MM.1S (cell line): Measurements from ENCODE around the gene ITGA7.

Source experiments
- DNase-seq: peaks from one replicate; pipeline ENCODE4 v3.0.0-alpha.2; 2015
- H2AFZ ChIP-seq: fragments of 300-600 bp; sonication (generic); 2 replicates; pipeline ENCODE4 v1.6.0; 2016; ENCODE audit warnings: antibody characterized with exemption, low read length
- H3F3A ChIP-seq: fragments of 300-600 bp; sonication (generic); 2 replicates; pipeline ENCODE4 v1.6.1; 2016; ENCODE audit warnings: mild to moderate bottlenecking, antibody characterized with exemption, low read length, moderate library complexity, mixed read lengths; ENCODE audit not compliant: insufficient read depth
- H3K27ac ChIP-seq: fragments of 300-600 bp; sonication (generic); 2 replicates; pipeline ENCODE4 v1.5.1; 2016; ENCODE audit warnings: mild to moderate bottlenecking, low read length
- H3K27me3 ChIP-seq: fragments of 300-600 bp; sonication (generic); replicated peaks from 2 replicates; pipeline ENCODE4 v1.6.0; 2016; ENCODE audit warnings: low read length; ENCODE audit not compliant: insufficient read depth
- H3K36me3 ChIP-seq: fragments of 300-600 bp; sonication (generic); replicated peaks from 2 replicates; pipeline ENCODE4 v1.6.1; 2016; ENCODE audit warnings: mild to moderate bottlenecking, low read length, mixed read lengths; ENCODE audit not compliant: insufficient read depth
- H3K4me1 ChIP-seq: fragments of 300-600 bp; sonication (generic); 2 replicates; pipeline ENCODE4 v1.6.1; 2016; ENCODE audit warnings: low read length, mixed read lengths
- H3K4me2 ChIP-seq: fragments of 300-600 bp; sonication (generic); 2 replicates; pipeline ENCODE4 v1.6.0; 2016; ENCODE audit warnings: low read depth, low read length
- H3K4me3 ChIP-seq: fragments of 300-600 bp; sonication (generic); 2 replicates; pipeline ENCODE4 v1.5.1; 2016; ENCODE audit warnings: low read length, mixed read lengths
- H3K79me2 ChIP-seq: fragments of 300-600 bp; sonication (generic); 2 replicates; pipeline ENCODE4 v1.6.1; 2016; ENCODE audit warnings: mixed run types, low read length, mixed read lengths
- H3K9ac ChIP-seq: fragments of 300-600 bp; sonication (generic); 2 replicates; pipeline ENCODE4 v1.6.1; 2016; ENCODE audit warnings: low read length, mixed read lengths
- H3K9me2 ChIP-seq: fragments of 300-600 bp; sonication (generic); replicated peaks from 2 replicates; pipeline ENCODE4 v1.6.1; 2016; ENCODE audit warnings: mild to moderate bottlenecking, low read length, mixed read lengths; ENCODE audit not compliant: insufficient read depth
- H3K9me3 ChIP-seq: fragments of 300-600 bp; sonication (generic); replicated peaks from 2 replicates; pipeline ENCODE4 v1.6.1; 2016; ENCODE audit warnings: mild to moderate bottlenecking, low read length, mixed read lengths; ENCODE audit not compliant: insufficient read depth
- H4K20me1 ChIP-seq: fragments of 300-600 bp; sonication (generic); 2 replicates; pipeline ENCODE4 v1.6.1; 2016; ENCODE audit warnings: mild to moderate bottlenecking, low read length, moderate library complexity, mixed read lengths; ENCODE audit not compliant: insufficient read depth
- EZH2 ChIP-seq: fragments of 300-600 bp; sonication (generic); optimal IDR thresholded peaks from 2 replicates; pipeline ENCODE3; 2017; ENCODE audit warnings: low read depth, mild to moderate bottlenecking, antibody characterized with exemption, low read length, mixed read lengths
- EZH2phosphoT487 ChIP-seq: fragments of 300-600 bp; sonication (generic); IDR thresholded peaks from 2 replicates; pipeline ENCODE4 v1.6.1; 2018; ENCODE audit warnings: antibody characterized with exemption, low read length
- TF ChIP-seq, protein P1 (sequence below): fragments of 300-600 bp; sonication (generic); IDR thresholded peaks from 2 replicates; pipeline ENCODE4 v1.5.1; 2016; ENCODE audit warnings: antibody characterized with exemption, low read length, mixed read lengths

ITGA7 gene

DNA sequence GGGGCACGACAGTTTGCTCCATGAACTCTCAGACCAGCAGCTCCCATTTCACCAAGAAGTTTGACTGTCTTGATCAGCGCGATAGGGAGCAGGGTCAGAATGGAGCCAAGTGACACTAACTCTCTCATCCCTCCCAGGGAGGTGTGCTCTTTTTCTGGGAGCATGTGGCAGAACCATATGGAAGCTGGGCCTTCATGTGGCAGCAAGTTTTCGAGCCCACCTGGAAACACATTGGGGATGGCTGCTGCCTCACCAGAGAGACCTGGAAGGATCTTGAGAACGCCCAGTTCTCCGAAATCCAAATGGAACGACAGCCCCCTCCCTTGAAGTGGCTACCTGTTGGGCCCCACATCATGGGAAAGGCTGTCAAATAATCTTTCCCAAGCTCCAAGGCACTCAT lies 24.0 kb downstream of the ITGA7 start:
- Histone ChIP-seq H3K4me3 (no peak overlapping the region), H3K79me2 (no peaks in the 10 kb centered on the region), H3K27me3 (peaks cover 5% of the 10 kb centered on the region; the same call in 1 of the 2 replicates), H3K27ac (no peak overlapping the region), H3K36me3 (no peaks in the 10 kb centered on the region), H3K9me3 (no peaks in the 10 kb centered on the region), H3K4me1 (no peaks in the 10 kb centered on the region), H3F3A (no peaks in the 10 kb centered on the region), H3K9ac (no peak overlapping the region), H4K20me1 (no peaks in the 10 kb centered on the region), H3K9me2 (no peaks in the 10 kb centered on the region), H3K4me2 (no peak overlapping the region), H2AFZ (no peak overlapping the region)
- TF ChIP-seq EZH2 (no peak), EZH2phosphoT487 (no peak)
- TF ChIP-seq, protein P1, sequence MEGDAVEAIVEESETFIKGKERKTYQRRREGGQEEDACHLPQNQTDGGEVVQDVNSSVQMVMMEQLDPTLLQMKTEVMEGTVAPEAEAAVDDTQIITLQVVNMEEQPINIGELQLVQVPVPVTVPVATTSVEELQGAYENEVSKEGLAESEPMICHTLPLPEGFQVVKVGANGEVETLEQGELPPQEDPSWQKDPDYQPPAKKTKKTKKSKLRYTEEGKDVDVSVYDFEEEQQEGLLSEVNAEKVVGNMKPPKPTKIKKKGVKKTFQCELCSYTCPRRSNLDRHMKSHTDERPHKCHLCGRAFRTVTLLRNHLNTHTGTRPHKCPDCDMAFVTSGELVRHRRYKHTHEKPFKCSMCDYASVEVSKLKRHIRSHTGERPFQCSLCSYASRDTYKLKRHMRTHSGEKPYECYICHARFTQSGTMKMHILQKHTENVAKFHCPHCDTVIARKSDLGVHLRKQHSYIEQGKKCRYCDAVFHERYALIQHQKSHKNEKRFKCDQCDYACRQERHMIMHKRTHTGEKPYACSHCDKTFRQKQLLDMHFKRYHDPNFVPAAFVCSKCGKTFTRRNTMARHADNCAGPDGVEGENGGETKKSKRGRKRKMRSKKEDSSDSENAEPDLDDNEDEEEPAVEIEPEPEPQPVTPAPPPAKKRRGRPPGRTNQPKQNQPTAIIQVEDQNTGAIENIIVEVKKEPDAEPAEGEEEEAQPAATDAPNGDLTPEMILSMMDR: no peak
- DNase-seq: no peak

DNA sequence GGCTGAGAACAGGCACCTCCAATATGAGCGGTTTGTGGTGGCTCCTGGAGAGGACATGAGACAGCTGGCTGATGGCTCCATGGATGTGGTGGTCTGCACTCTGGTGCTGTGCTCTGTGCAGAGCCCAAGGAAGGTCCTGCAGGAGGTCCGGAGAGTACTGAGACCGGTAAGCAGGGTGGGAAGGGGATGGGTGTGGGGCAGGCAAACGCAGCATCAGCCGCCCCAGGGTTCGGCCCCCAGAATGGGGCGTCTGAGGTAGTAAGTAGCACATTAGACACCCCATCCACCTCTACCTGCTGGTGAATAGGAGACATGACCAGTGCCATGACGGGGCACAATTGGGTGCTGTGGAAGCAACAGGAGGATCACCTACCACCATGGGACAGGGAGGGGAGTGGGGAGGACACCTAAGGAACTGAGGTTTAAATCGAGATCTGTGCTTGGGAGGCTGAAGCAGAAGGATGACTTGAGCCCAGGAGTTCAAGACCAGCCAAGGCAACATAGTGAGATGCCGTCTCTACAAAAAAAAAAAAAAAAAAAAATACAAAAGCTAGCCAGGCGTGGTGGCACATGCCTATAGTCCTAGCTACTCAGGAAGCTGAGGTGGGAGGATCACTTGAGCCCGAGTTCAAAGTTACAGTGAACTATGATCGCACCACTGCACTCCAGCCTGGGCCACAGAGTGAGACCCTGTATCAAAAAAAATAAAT lies 25.5 kb downstream of the ITGA7 start:
- H3K9ac ChIP-seq: no peak overlapping the region
- no peak for TF ChIP-seq EZH2phosphoT487
- TF ChIP-seq, protein P1: no peak
- TF ChIP-seq EZH2: no peak

DNA sequence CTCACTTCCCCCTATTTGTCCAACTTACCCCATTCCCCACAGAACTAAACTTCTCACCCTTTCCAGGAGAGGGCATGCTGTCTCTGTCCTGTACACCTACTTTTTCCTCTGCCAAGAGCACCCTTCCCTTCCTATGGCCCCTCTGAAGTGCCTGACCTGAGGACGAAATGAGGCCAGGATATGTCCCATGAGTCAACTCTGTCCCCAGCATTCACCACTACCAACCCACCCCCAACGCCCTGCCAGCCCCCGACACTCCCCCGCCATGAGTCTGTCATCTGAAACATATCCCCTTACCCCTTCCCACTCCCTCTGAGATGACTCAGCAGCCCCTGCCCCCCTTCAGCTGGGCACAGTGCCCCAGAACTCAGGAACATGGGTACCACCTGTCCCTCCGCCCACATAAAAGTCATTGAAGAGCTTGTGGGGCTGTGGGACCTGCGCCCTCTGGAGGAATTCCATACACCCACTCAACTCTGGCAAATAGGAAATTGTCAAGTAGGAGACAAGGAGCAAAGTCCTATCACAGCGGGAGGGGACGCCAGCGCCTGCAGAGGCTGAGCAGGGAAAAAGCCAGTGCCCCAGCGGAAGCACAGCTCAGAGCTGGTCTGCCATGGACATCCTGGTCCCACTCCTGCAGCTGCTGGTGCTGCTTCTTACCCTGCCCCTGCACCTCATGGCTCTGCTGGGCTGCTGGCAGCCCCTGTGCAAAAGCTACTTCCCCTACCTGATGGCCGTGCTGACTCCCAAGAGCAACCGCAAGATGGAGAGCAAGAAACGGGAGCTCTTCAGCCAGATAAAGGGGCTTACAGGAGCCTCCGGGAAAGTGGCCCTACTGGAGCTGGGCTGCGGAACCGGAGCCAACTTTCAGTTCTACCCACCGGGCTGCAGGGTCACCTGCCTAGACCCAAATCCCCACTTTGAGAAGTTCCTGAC lies 26.3 kb downstream of the ITGA7 start:
- H3K36me3 ChIP-seq: no peaks in the 10 kb centered on the region
- TF ChIP-seq EZH2phosphoT487 (no peak), EZH2 (no peak)
- TF ChIP-seq, protein P1: no peak

More for the DNA sequence above, 25.5 kb downstream of the ITGA7 start:
- Histone ChIP-seq H3K27me3 (peaks cover 5% of the 10 kb centered on the region; the same call in 1 of the 2 replicates), H3F3A (no peaks in the 10 kb centered on the region), H3K36me3 (no peaks in the 10 kb centered on the region), H3K9me3 (no peaks in the 10 kb centered on the region), H3K4me3 (no peak overlapping the region), H2AFZ (no peak overlapping the region), H3K9me2 (no peaks in the 10 kb centered on the region), H4K20me1 (no peaks in the 10 kb centered on the region), H3K4me2 (no peak overlapping the region), H3K27ac (no peak overlapping the region), H3K4me1 (no peaks in the 10 kb centered on the region), H3K79me2 (no peaks in the 10 kb centered on the region)
- no peak for DNase-seq

More for the DNA sequence above, 26.3 kb downstream of the ITGA7 start:
- Histone ChIP-seq H3K4me3 (no peak overlapping the region), H3K4me1 (no peaks in the 10 kb centered on the region), H3F3A (no peaks in the 10 kb centered on the region), H3K27ac (no peak overlapping the region), H3K79me2 (no peaks in the 10 kb centered on the region), H4K20me1 (no peaks in the 10 kb centered on the region), H3K4me2 (no peak overlapping the region), H3K9ac (no peak overlapping the region), H3K9me2 (no peaks in the 10 kb centered on the region), H2AFZ (no peak overlapping the region), H3K27me3 (peaks cover 5% of the 10 kb centered on the region; the same call in 1 of the 2 replicates), H3K9me3 (no peaks in the 10 kb centered on the region)
- no peak for DNase-seq
